ENCODE data around the gene FAM131B.

The FAM131B gene

DNA sequence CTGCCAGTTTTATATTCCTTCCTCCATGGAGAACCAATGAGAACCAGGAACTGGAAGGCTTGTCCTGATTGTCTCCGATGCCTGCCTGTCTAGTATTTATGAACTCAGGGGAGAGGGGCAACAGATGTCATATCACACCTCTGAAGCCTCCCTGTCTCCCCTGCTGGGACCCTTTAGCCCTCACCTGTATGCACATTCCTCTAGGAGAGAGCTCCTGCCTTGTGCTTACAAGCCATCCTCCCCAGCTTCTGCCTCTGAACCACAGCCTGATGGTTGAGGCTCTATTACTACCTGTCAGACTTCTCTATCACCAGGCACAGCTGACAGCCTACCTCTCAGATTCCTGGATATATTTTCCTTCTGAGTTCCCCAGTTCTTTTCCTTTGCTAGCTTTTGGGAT is 5.9 kb upstream of the FAM131B start:
- no peak overlapping the region for H3K4me3 ChIP-seq (ENCODE audit: low read depth in 1 of 2, low read length in 1 of 2)
- H3K36me3 ChIP-seq, result no peaks in the 10 kb centered on the region
- peaks cover 33% of the 10 kb centered on the region for H3K27me3 ChIP-seq
- peaks cover 18 to 19% of the 10 kb centered on the region in 2 experiments for H3K4me1 ChIP-seq (ENCODE audit: control insufficient read depth in 1 of 2, insufficient read depth in 1 of 2, low read depth in 1 of 2, low read length in 1 of 2)
- TF ChIP-seq CTCF (IDR thresholded peaks at IDR 0.05), result no peak
- no peak overlapping the region for H3K27ac ChIP-seq
- no peaks in the 10 kb centered on the region for H3K9me3 ChIP-seq

DNA sequence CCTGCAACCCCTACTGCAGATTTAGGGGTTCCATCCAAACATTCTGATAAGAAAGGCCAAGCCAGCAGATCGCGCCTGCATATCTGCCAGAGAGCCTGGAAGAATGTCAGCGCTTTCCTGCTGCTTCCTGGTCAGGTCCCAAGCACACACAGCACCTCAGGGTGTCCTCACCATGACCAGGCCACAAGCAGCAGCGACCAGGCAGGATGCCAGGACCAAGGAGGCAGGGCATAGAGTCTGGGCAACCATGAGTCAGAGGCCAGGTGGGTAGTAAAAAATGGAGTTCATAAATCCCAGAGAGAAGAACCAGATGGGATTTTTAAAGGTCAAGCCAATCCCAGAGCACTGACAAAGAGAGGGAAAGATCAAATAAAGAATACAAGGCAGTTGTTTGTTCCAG is 5.5 kb upstream of the FAM131B start:
- H3K36me3 ChIP-seq, result no peaks in the 10 kb centered on the region
- peaks cover 16 to 17% of the 10 kb centered on the region in 2 experiments for H3K4me1 ChIP-seq (ENCODE audit: control insufficient read depth in 1 of 2, insufficient read depth in 1 of 2, low read depth in 1 of 2, low read length in 1 of 2)
- H3K27ac ChIP-seq, result no peak overlapping the region
- peaks cover 38% of the 10 kb centered on the region for H3K27me3 ChIP-seq
- no peak for TF ChIP-seq CTCF (IDR thresholded peaks at IDR 0.05)
- H3K9me3 ChIP-seq, result no peaks in the 10 kb centered on the region
- no peak overlapping the region for H3K4me3 ChIP-seq (ENCODE audit: low read depth in 1 of 2, low read length in 1 of 2)

DNA sequence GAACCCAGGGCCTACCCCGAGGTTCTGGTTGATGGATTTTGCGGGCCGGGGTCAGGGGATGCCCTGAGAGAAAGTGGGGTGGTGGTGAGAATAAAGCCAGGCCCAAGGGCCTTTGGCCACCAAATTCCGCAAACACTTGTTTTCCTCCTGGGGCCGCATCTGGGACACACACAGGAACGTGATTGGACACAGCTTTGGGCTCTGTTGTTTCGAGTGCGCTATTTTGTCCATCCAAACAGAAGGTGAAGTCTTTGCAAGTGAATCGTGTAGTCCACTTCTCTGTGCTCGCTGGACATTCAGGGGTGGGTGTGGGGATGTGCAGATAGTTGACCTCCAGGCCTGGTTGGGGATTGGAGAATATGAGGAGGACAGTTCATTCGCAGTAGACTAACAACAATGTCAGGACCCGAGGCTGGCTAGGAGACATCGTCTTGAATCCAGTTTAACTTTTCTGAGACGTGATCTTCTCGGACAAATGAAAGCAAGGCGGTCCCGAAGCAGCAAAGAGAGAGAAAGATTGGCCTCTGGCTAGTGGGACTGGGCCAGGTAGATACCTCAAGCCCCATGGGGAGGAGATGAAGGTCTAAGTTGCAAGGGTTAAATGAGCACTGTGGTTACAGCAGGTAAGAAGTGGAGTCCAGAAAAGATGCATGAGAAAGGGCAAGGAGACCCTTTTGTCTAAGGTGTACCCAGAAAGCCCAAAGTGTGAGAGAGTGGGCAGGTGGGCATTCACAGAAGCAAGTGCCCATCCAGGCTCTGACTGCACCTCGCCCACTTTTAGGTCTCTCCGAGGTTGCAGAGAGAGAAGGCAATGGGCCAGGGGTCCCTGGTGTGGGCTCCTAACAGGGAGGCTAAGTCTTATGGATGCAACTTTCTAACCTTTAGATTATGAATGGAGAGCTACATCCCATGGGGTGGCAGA is 764 bp upstream of the FAM131B start:
- no peaks in the 10 kb centered on the region for H3K9me3 ChIP-seq
- H3K27ac ChIP-seq, result no peak overlapping the region
- H3K27me3 ChIP-seq, result peaks cover 85% of the 10 kb centered on the region
- TF ChIP-seq CTCF (IDR thresholded peaks at IDR 0.05), result no peak
- H3K4me3 ChIP-seq (ENCODE audit: low read depth in 1 of 2, low read length in 1 of 2), result peak overlapping the region in 1 of 2 experiments; percentile 41
- no peaks in the 10 kb centered on the region for H3K36me3 ChIP-seq
- peaks cover 6 to 14% of the 10 kb centered on the region in 2 experiments for H3K4me1 ChIP-seq (ENCODE audit: control insufficient read depth in 1 of 2, insufficient read depth in 1 of 2, low read depth in 1 of 2, low read length in 1 of 2)

GRCh38 chr7:143361552-143362130 is 872 bp downstream of the FAM131B start:
- Histone ChIP-seq H3K4me3 (ENCODE audit: low read depth in 1 of 2, low read length in 1 of 2) (peak overlapping the region in 1 of 2 experiments; percentile 69), H3K9me3 (no peaks in the 10 kb centered on the region), H3K4me1 (ENCODE audit: control insufficient read depth in 1 of 2, insufficient read depth in 1 of 2, low read depth in 1 of 2, low read length in 1 of 2) (peaks cover 6 to 14% of the 10 kb centered on the region in 2 experiments), H3K36me3 (no peaks in the 10 kb centered on the region), H3K27ac (no peak overlapping the region), H3K27me3 (peaks cover 91% of the 10 kb centered on the region)
- no peak for TF ChIP-seq CTCF (IDR thresholded peaks at IDR 0.05)

- Histone ChIP-seq H3K9me3 (no peaks in the 10 kb centered on the region), H3K27ac (no peak overlapping the region), H3K4me1 (ENCODE audit: control insufficient read depth in 1 of 2, insufficient read depth in 1 of 2, low read depth in 1 of 2, low read length in 1 of 2) (peaks cover 6 to 14% of the 10 kb centered on the region in 2 experiments), H3K4me3 (ENCODE audit: low read depth in 1 of 2, low read length in 1 of 2) (no peak overlapping the region), H3K36me3 (no peaks in the 10 kb centered on the region), H3K27me3 (peaks cover 84% of the 10 kb centered on the region)
- TF ChIP-seq CTCF (IDR thresholded peaks at IDR 0.05), result no peak
Observed at GRCh38 chr7:143360788-143361551, 1.5 kb downstream of the FAM131B start.
